ENCODE results near the gene STK24.
A peak's percentile ranks its signal among the peaks of the same experiment; 100 is the strongest.

The STK24 gene

DNA sequence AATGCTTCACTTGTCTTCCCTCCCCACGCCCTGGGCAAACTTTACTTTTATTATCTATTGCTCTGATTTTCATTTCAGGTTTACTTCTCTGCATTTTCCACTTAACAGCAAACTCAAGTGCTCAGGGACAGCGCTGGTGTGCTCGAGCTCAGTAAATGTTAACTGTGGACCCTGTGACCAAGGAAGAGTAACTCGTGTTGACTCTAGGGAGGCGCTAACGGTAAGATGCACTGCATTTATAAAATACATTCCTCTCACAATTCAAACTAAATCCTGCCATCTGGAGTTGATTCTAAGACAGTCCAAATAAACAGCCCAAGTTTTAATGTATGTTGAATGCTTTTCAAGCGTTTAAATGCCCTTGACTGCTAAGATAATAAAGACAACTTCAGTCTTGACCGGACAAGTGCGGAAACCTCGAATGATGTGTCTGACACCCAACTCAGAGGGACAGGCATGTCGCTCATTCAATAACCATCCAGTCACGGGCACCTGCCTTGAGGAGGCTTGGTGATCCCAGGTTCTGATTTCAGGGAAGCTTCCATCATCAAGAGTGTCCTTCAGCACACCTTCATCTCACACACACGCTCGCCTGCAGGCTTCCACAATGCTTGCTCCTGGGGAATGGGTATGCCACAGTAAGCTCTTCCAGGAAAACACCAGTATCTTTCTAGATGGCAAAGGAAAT lies 93.2 kb downstream of the STK24 start:
- no peaks in the 10 kb centered on the region for H3K9me3 ChIP-seq (ENCODE audit: control insufficient read depth, low read length)
- no peaks in the 10 kb centered on the region for H3K36me3 ChIP-seq (ENCODE audit: control insufficient read depth, insufficient read depth, low read length, severe bottlenecking)
- H3K9ac ChIP-seq (ENCODE audit: low read length) = peak overlapping the region; percentile 52
- H3K4me3 ChIP-seq (ENCODE audit: low read length) = peak overlapping the region; percentile 15
- peak; percentile 66 for DNase-seq (ENCODE audit: low read depth)
- H3K27me3 ChIP-seq (replicated peaks; ENCODE audit: control insufficient read depth, insufficient read depth, low read length) = no peaks in the 10 kb centered on the region
- H3K4me1 ChIP-seq (ENCODE audit: control insufficient read depth, insufficient read depth, low read length) = peaks cover 50% of the 10 kb centered on the region

DNA sequence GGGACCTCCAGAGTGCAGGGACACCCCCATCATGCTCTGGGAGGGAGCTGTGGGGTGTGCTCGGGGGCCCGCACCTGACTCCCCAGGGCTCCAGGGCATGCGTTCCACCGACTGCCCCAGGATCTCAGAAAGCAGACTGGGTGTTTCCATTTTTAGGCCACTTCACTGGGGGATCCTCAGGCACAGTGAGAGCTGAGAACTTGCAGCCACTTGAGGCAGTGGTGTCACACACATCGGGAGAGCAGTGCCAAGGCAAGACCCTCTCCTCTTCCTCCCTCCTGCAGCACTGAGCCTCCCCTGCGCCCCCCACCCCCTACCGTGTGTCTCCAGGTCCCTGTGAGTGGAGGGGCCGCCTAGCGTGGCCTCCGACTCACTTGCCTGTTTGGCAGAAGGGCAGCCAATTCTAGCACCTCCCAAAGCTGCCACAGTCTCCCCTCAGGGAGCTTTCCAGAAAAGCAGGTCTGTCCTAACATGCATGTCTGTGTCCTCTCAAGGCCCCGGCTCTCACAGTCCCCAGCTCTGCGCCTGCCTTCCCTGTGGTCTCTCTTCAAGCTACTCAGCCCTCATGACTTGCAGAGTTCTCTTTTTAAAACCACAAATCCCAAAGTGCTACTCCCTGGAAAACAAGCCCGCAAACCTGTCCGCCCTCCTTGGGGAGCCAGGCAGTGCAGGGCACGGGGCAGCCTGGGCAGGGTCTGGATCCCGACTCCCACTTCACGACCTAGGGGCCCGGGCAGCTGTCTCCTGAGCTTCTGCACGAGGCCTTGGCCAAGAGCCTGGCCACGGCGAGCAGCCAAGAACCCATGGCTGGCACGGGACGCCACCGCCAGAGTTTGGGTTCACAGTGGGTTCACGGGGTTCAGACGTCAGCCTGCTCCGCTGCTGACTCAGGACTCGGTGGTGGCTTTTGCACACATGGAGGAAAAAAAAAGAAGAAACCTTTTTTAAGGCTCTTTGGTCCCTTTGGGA lies 94.1 kb downstream of the STK24 start:
- H3K27me3 ChIP-seq (replicated peaks; ENCODE audit: control insufficient read depth, insufficient read depth, low read length) = no peaks in the 10 kb centered on the region
- peaks cover 48% of the 10 kb centered on the region for H3K4me1 ChIP-seq (ENCODE audit: control insufficient read depth, insufficient read depth, low read length)
- no peaks in the 10 kb centered on the region for H3K36me3 ChIP-seq (ENCODE audit: control insufficient read depth, insufficient read depth, low read length, severe bottlenecking)
- H3K4me3 ChIP-seq (ENCODE audit: low read length) = peak overlapping the region; percentile 56
- H3K9ac ChIP-seq (ENCODE audit: low read length) = peak overlapping the region; percentile 52
- H3K9me3 ChIP-seq (ENCODE audit: control insufficient read depth, low read length) = no peaks in the 10 kb centered on the region
- peak; percentile 20 for DNase-seq (ENCODE audit: low read depth)

- Histone ChIP-seq H3K9me3 (ENCODE audit: control insufficient read depth, low read length) (no peaks in the 10 kb centered on the region), H3K36me3 (ENCODE audit: control insufficient read depth, insufficient read depth, low read length, severe bottlenecking) (no peaks in the 10 kb centered on the region), H3K4me3 (ENCODE audit: low read length) (no peak overlapping the region), H3K27me3 (replicated peaks; ENCODE audit: control insufficient read depth, insufficient read depth, low read length) (no peaks in the 10 kb centered on the region), H3K9ac (ENCODE audit: low read length) (no peak overlapping the region), H3K4me1 (ENCODE audit: control insufficient read depth, insufficient read depth, low read length) (peaks cover 43% of the 10 kb centered on the region)
- DNase-seq (ENCODE audit: low read depth) = peak; percentile 10
Observed at GRCh38 chr13:98480915-98481877, 95.7 kb downstream of the STK24 start.

GRCh38 chr13:98479496-98480003 lies 97.4 kb downstream of the STK24 start:
- no peak for DNase-seq (ENCODE audit: low read depth)
- H3K9me3 ChIP-seq (ENCODE audit: control insufficient read depth, low read length) = no peaks in the 10 kb centered on the region
- no peak overlapping the region for H3K4me3 ChIP-seq (ENCODE audit: low read length)
- H3K9ac ChIP-seq (ENCODE audit: low read length) = no peak overlapping the region
- H3K36me3 ChIP-seq (ENCODE audit: control insufficient read depth, insufficient read depth, low read length, severe bottlenecking) = peaks cover 4% of the 10 kb centered on the region
- H3K27me3 ChIP-seq (replicated peaks; ENCODE audit: control insufficient read depth, insufficient read depth, low read length) = no peaks in the 10 kb centered on the region
- H3K4me1 ChIP-seq (ENCODE audit: control insufficient read depth, insufficient read depth, low read length) = peaks cover 39% of the 10 kb centered on the region

- Histone ChIP-seq H3K36me3 (ENCODE audit: control insufficient read depth, insufficient read depth, low read length, severe bottlenecking) (peaks cover 10% of the 10 kb centered on the region), H3K9me3 (ENCODE audit: control insufficient read depth, low read length) (no peaks in the 10 kb centered on the region), H3K4me1 (ENCODE audit: control insufficient read depth, insufficient read depth, low read length) (peaks cover 28% of the 10 kb centered on the region), H3K9ac (ENCODE audit: low read length) (no peak overlapping the region), H3K27me3 (replicated peaks; ENCODE audit: control insufficient read depth, insufficient read depth, low read length) (no peaks in the 10 kb centered on the region), H3K4me3 (ENCODE audit: low read length) (no peak overlapping the region)
- DNase-seq (ENCODE audit: low read depth) = no peak
Observed at GRCh38 chr13:98478189-98479129, 98.4 kb downstream of the STK24 start.

DNA sequence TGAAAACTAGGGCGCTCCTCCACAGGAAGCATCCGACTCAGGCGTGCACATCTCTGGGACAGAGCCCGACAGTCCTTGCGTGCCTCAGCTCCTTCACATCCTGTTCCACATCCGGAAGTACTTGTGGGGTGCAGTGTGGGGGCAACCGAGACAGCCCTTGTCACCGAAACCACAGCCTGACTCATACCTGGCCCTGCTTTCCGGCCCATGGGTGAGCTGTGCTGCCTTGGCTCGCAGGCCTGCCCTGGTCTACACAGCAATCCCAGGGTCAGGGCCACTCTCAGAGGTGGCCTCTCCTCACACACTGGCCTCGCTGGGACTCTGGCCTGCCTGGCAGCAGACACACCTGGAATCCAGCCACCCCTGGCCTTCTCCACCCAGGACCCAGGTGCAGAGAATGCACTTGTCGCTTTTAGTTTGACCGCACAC lies 100.4 kb downstream of the STK24 start:
- no peaks in the 10 kb centered on the region for H3K9me3 ChIP-seq (ENCODE audit: control insufficient read depth, low read length)
- peak; percentile 77 for DNase-seq (ENCODE audit: low read depth)
- peaks cover 13% of the 10 kb centered on the region for H3K4me1 ChIP-seq (ENCODE audit: control insufficient read depth, insufficient read depth, low read length)
- peaks cover 24% of the 10 kb centered on the region for H3K36me3 ChIP-seq (ENCODE audit: control insufficient read depth, insufficient read depth, low read length, severe bottlenecking)
- H3K27me3 ChIP-seq (replicated peaks; ENCODE audit: control insufficient read depth, insufficient read depth, low read length) = no peaks in the 10 kb centered on the region
- peak overlapping the region; percentile 61 for H3K4me3 ChIP-seq (ENCODE audit: low read length)
- H3K9ac ChIP-seq (ENCODE audit: low read length) = no peak overlapping the region

DNA sequence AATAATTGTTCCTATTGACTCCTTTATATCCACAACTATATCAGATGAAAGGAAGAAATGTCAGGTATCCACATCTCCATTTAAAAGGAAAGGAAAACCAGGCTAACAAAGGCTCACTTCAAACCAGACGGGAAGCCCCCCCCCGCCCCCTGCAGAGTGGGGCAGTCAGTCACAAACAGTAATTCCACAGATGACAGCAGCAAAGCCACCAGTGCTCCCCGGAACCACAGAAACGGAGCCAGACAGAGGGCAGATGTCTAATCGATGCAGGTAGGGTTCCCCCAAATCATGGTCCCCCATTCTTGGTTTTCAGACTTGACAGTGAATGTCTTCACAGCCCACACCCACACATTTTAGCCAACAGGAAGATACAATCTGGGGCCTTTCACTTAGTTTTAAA lies 100.8 kb downstream of the STK24 start:
- H3K4me3 ChIP-seq (ENCODE audit: low read length) = peak overlapping the region; percentile 61
- peaks cover 26% of the 10 kb centered on the region for H3K36me3 ChIP-seq (ENCODE audit: control insufficient read depth, insufficient read depth, low read length, severe bottlenecking)
- H3K9me3 ChIP-seq (ENCODE audit: control insufficient read depth, low read length) = no peaks in the 10 kb centered on the region
- H3K9ac ChIP-seq (ENCODE audit: low read length) = peak overlapping the region; percentile 75
- DNase-seq (ENCODE audit: low read depth) = no peak
- H3K4me1 ChIP-seq (ENCODE audit: control insufficient read depth, insufficient read depth, low read length) = peaks cover 13% of the 10 kb centered on the region
- no peaks in the 10 kb centered on the region for H3K27me3 ChIP-seq (replicated peaks; ENCODE audit: control insufficient read depth, insufficient read depth, low read length)

DNA sequence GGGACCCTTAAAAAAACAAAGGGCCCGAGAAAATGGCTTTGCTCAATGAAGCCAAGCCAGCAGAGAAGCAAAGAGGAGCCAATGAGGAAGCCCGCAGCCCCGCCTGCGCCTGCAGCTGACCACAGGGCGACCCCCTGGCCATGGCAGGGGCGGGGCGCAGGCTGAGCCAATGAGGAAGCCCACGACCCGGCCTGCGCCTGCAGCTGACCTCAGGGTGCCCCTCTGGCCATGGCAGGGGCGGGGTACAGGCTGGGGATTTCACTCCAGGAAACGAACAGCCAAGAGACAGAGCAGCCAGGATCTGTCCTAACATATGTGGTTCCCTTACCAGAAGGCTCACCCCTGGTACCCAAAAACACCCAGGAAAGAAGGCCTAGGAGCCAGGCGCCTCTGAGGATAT lies 101.4 kb downstream of the STK24 start:
- H3K9ac ChIP-seq (ENCODE audit: low read length) = peak overlapping the region; percentile 41
- peaks cover 31% of the 10 kb centered on the region for H3K36me3 ChIP-seq (ENCODE audit: control insufficient read depth, insufficient read depth, low read length, severe bottlenecking)
- H3K4me1 ChIP-seq (ENCODE audit: control insufficient read depth, insufficient read depth, low read length) = peaks cover 13% of the 10 kb centered on the region
- H3K4me3 ChIP-seq (ENCODE audit: low read length) = no peak overlapping the region
- H3K9me3 ChIP-seq (ENCODE audit: control insufficient read depth, low read length) = no peaks in the 10 kb centered on the region
- DNase-seq (ENCODE audit: low read depth) = no peak
- H3K27me3 ChIP-seq (replicated peaks; ENCODE audit: control insufficient read depth, insufficient read depth, low read length) = no peaks in the 10 kb centered on the region

GRCh38 chr13:98474761-98475160 lies 102.1 kb downstream of the STK24 start:
- Histone ChIP-seq H3K36me3 (ENCODE audit: control insufficient read depth, insufficient read depth, low read length, severe bottlenecking) (peaks cover 34% of the 10 kb centered on the region), H3K4me1 (ENCODE audit: control insufficient read depth, insufficient read depth, low read length) (peaks cover 12% of the 10 kb centered on the region), H3K9me3 (ENCODE audit: control insufficient read depth, low read length) (no peaks in the 10 kb centered on the region), H3K9ac (ENCODE audit: low read length) (no peak overlapping the region), H3K4me3 (ENCODE audit: low read length) (no peak overlapping the region), H3K27me3 (replicated peaks; ENCODE audit: control insufficient read depth, insufficient read depth, low read length) (no peaks in the 10 kb centered on the region)
- DNase-seq (ENCODE audit: low read depth) = no peak

- peaks cover 34% of the 10 kb centered on the region for H3K36me3 ChIP-seq (ENCODE audit: control insufficient read depth, insufficient read depth, low read length, severe bottlenecking)
Observed at GRCh38 chr13:98474292-98474691, 102.6 kb downstream of the STK24 start.

More at GRCh38 chr13:98474292-98474691, 102.6 kb downstream of the STK24 start:
- Histone ChIP-seq H3K27me3 (replicated peaks; ENCODE audit: control insufficient read depth, insufficient read depth, low read length) (no peaks in the 10 kb centered on the region), H3K4me3 (ENCODE audit: low read length) (no peak overlapping the region), H3K4me1 (ENCODE audit: control insufficient read depth, insufficient read depth, low read length) (peaks cover 11% of the 10 kb centered on the region), H3K9me3 (ENCODE audit: control insufficient read depth, low read length) (no peaks in the 10 kb centered on the region), H3K9ac (ENCODE audit: low read length) (no peak overlapping the region)
- DNase-seq (ENCODE audit: low read depth) = no peak

Data from adipocyte (in vitro differentiated cells).